ENCODE data around the gene HECW1. TPM values are rescaled to one million over a fixed set of nuclear protein-coding genes. Genes with fewer than 3 reads are reported as not detected.

HECW1 gene
- total and polyA plus RNA-seq, 4 experiments from 2014 or later = not detected

GRCh38 chr7:43396187-43396740, 283.8 kb downstream of the HECW1 start:
- H3K27ac ChIP-seq (ENCODE audit: low read depth, low read length) = no peak overlapping the region
- no peak for DNase-seq
- POLR2A ChIA-PET (ENCODE audit: partially characterized antibody) = no interaction called here
- CTCF ChIA-PET (ENCODE audit: partially characterized antibody) = no interaction called here
- Mint-ChIP-seq H3K4me1 (no peaks in the 10 kb centered on the region), H3K27ac (no peak overlapping the region), H3K9me3 (peaks cover 0 to 6% (median 0%) of the 10 kb centered on the region in 8 donors), H3K4me3 (no peak overlapping the region), H3K36me3 (no peaks in the 10 kb centered on the region), H3K27me3 (peaks cover 21 to 26% of the 10 kb centered on the region in 2 donors)
- H3K36me3 ChIP-seq (ENCODE audit: insufficient read depth, low read length) = no peaks in the 10 kb centered on the region
- H3K27me3 ChIP-seq (ENCODE audit: insufficient read depth, low read length) = no peaks in the 10 kb centered on the region
- intact Hi-C loops (cut with micrococcal nuclease) = no loop called here
- H3K4me3 ChIP-seq (ENCODE audit: low read length in 2 of 2) = no peak overlapping the region
- H3K9me3 ChIP-seq (ENCODE audit: control insufficient read depth in 1 of 2, low read length in 2 of 2) = no peaks in the 10 kb centered on the region
- no peaks in the 10 kb centered on the region for H3K4me1 ChIP-seq (ENCODE audit: insufficient read depth, low read length)

GRCh38 chr7:43398831-43399230, 286.4 kb downstream of the HECW1 start:
- Histone ChIP-seq H3K27me3 (ENCODE audit: insufficient read depth, low read length) (no peaks in the 10 kb centered on the region), H3K4me1 (ENCODE audit: insufficient read depth, low read length) (no peaks in the 10 kb centered on the region), H3K36me3 (ENCODE audit: insufficient read depth, low read length) (no peaks in the 10 kb centered on the region), H3K4me3 (ENCODE audit: low read length in 2 of 2) (no peak overlapping the region), H3K9me3 (ENCODE audit: control insufficient read depth in 1 of 2, low read length in 2 of 2) (no peaks in the 10 kb centered on the region), H3K27ac (ENCODE audit: low read depth, low read length) (no peak overlapping the region)
- DNase-seq = no peak
- POLR2A ChIA-PET (ENCODE audit: partially characterized antibody) = no interaction called here
- H3K27me3 Mint-ChIP-seq = peaks cover 26 to 27% of the 10 kb centered on the region in 2 donors
- CTCF ChIA-PET (ENCODE audit: partially characterized antibody) = interaction anchor here (0.9 kb wide), 1 partner anchor 12 kb away, joined by 3 read pairs; no protein-coding TSS in a partner anchor
- no peaks in the 10 kb centered on the region for H3K36me3 Mint-ChIP-seq
- H3K4me1 Mint-ChIP-seq = no peaks in the 10 kb centered on the region
- H3K27ac Mint-ChIP-seq = no peak overlapping the region
- H3K9me3 Mint-ChIP-seq = peaks cover 0 to 6% (median 0%) of the 10 kb centered on the region in 8 donors
- intact Hi-C loops (cut with micrococcal nuclease) = no loop called here
- no peak overlapping the region for H3K4me3 Mint-ChIP-seq

GRCh38 chr7:43405948-43406347, 293.5 kb downstream of the HECW1 start:
- Histone ChIP-seq H3K4me1 (ENCODE audit: insufficient read depth, low read length) (no peaks in the 10 kb centered on the region), H3K36me3 (ENCODE audit: insufficient read depth, low read length) (no peaks in the 10 kb centered on the region), H3K4me3 (ENCODE audit: low read length in 2 of 2) (no peak overlapping the region), H3K9me3 (ENCODE audit: control insufficient read depth in 1 of 2, low read length in 2 of 2) (no peaks in the 10 kb centered on the region), H3K27ac (ENCODE audit: low read depth, low read length) (no peak overlapping the region), H3K27me3 (ENCODE audit: insufficient read depth, low read length) (no peaks in the 10 kb centered on the region)
- ChIA-PET POLR2A (ENCODE audit: partially characterized antibody) (no interaction called here), CTCF (ENCODE audit: partially characterized antibody) (no interaction called here)
- Mint-ChIP-seq H3K27ac (no peak overlapping the region), H3K27me3 (peaks cover 0 to 6% of the 10 kb centered on the region in 2 donors), H3K36me3 (no peaks in the 10 kb centered on the region), H3K9me3 (peaks cover 0 to 3% (median 0%) of the 10 kb centered on the region in 8 donors), H3K4me3 (peak overlapping the region in 1 of 8 donors; percentile 34), H3K4me1 (no peaks in the 10 kb centered on the region)
- intact Hi-C loops (cut with micrococcal nuclease) = no loop called here
- DNase-seq = no peak

- Mint-ChIP-seq H3K4me1 (no peaks in the 10 kb centered on the region), H3K27me3 (peaks cover 0 to 6% of the 10 kb centered on the region in 2 donors), H3K9me3 (no peaks in the 10 kb centered on the region), H3K4me3 (no peak overlapping the region), H3K36me3 (no peaks in the 10 kb centered on the region), H3K27ac (no peak overlapping the region)
- H3K4me1 ChIP-seq (ENCODE audit: insufficient read depth, low read length) = no peaks in the 10 kb centered on the region
- H3K9me3 ChIP-seq (ENCODE audit: control insufficient read depth in 1 of 2, low read length in 2 of 2) = no peaks in the 10 kb centered on the region
- ChIA-PET CTCF (ENCODE audit: partially characterized antibody) (no interaction called here), POLR2A (ENCODE audit: partially characterized antibody) (no interaction called here)
- no peaks in the 10 kb centered on the region for H3K36me3 ChIP-seq (ENCODE audit: insufficient read depth, low read length)
- no peaks in the 10 kb centered on the region for H3K27me3 ChIP-seq (ENCODE audit: insufficient read depth, low read length)
- H3K27ac ChIP-seq (ENCODE audit: low read depth, low read length) = no peak overlapping the region
- H3K4me3 ChIP-seq (ENCODE audit: low read length in 2 of 2) = no peak overlapping the region
- intact Hi-C loops (cut with micrococcal nuclease) = no loop called here
- no peak for DNase-seq
Observed at GRCh38 chr7:43406961-43407360, 294.5 kb downstream of the HECW1 start.

GRCh38 chr7:43408981-43409380, 296.5 kb downstream of the HECW1 start:
- H3K4me1 ChIP-seq (ENCODE audit: insufficient read depth, low read length) = no peaks in the 10 kb centered on the region
- no peaks in the 10 kb centered on the region for H3K4me1 Mint-ChIP-seq
- DNase-seq = no peak
- H3K27me3 ChIP-seq (ENCODE audit: insufficient read depth, low read length) = no peaks in the 10 kb centered on the region
- no peaks in the 10 kb centered on the region for H3K9me3 Mint-ChIP-seq
- intact Hi-C loops (cut with micrococcal nuclease) = no loop called here
- H3K36me3 Mint-ChIP-seq = no peaks in the 10 kb centered on the region
- ChIA-PET CTCF (ENCODE audit: partially characterized antibody) (no interaction called here), POLR2A (ENCODE audit: partially characterized antibody) (no interaction called here)
- no peak overlapping the region for H3K4me3 Mint-ChIP-seq
- no peaks in the 10 kb centered on the region for H3K9me3 ChIP-seq (ENCODE audit: control insufficient read depth in 1 of 2, low read length in 2 of 2)
- H3K27ac ChIP-seq (ENCODE audit: low read depth, low read length) = no peak overlapping the region
- no peaks in the 10 kb centered on the region for H3K27me3 Mint-ChIP-seq
- H3K4me3 ChIP-seq (ENCODE audit: low read length in 2 of 2) = no peak overlapping the region
- H3K36me3 ChIP-seq (ENCODE audit: insufficient read depth, low read length) = no peaks in the 10 kb centered on the region
- no peak overlapping the region for H3K27ac Mint-ChIP-seq

- ChIA-PET CTCF (ENCODE audit: partially characterized antibody) (interaction anchor here (1.4 kb wide), 1 partner anchor 21 kb away, joined by 3 read pairs; no protein-coding TSS in a partner anchor), POLR2A (ENCODE audit: partially characterized antibody) (no interaction called here)
- H3K27ac Mint-ChIP-seq = no peak overlapping the region
- Histone ChIP-seq H3K27ac (ENCODE audit: low read depth, low read length) (no peak overlapping the region), H3K4me1 (ENCODE audit: insufficient read depth, low read length) (no peaks in the 10 kb centered on the region), H3K36me3 (ENCODE audit: insufficient read depth, low read length) (no peaks in the 10 kb centered on the region), H3K4me3 (ENCODE audit: low read length in 2 of 2) (no peak overlapping the region), H3K9me3 (ENCODE audit: control insufficient read depth in 1 of 2, low read length in 2 of 2) (no peaks in the 10 kb centered on the region), H3K27me3 (ENCODE audit: insufficient read depth, low read length) (no peaks in the 10 kb centered on the region)
- H3K4me3 Mint-ChIP-seq = no peak overlapping the region
- no peaks in the 10 kb centered on the region for H3K36me3 Mint-ChIP-seq
- no peak for DNase-seq
- H3K27me3 Mint-ChIP-seq = peaks cover 10 to 18% of the 10 kb centered on the region in 2 donors
- peaks cover 0 to 7% (median 0%) of the 10 kb centered on the region in 8 donors for H3K9me3 Mint-ChIP-seq
- intact Hi-C loops (cut with micrococcal nuclease) = no loop called here
- H3K4me1 Mint-ChIP-seq = no peaks in the 10 kb centered on the region
Observed at GRCh38 chr7:43417455-43417854, 305.0 kb downstream of the HECW1 start.

- POLR2A ChIA-PET (ENCODE audit: partially characterized antibody) = no interaction called here
- H3K4me3 Mint-ChIP-seq = no peak overlapping the region
- no peaks in the 10 kb centered on the region for H3K4me1 ChIP-seq (ENCODE audit: insufficient read depth, low read length)
- H3K36me3 Mint-ChIP-seq = no peaks in the 10 kb centered on the region
- DNase-seq = no peak
- intact Hi-C loops (cut with micrococcal nuclease) = no loop called here
- H3K27ac Mint-ChIP-seq = no peak overlapping the region
- peaks cover 0 to 4% (median 0%) of the 10 kb centered on the region in 8 donors for H3K9me3 Mint-ChIP-seq
- CTCF ChIA-PET (ENCODE audit: partially characterized antibody) = interaction anchor here (1.3 to 2.0 kb wide), 2 partner anchors 9 to 12 kb away, joined by 4 to 12 read pairs; no protein-coding TSS in a partner anchor
- no peak overlapping the region for H3K4me3 ChIP-seq (ENCODE audit: low read length in 2 of 2)
- peaks cover 3 to 5% of the 10 kb centered on the region in 2 donors for H3K27me3 Mint-ChIP-seq
- H3K36me3 ChIP-seq (ENCODE audit: insufficient read depth, low read length) = no peaks in the 10 kb centered on the region
- H3K9me3 ChIP-seq (ENCODE audit: control insufficient read depth in 1 of 2, low read length in 2 of 2) = no peaks in the 10 kb centered on the region
- no peak overlapping the region for H3K27ac ChIP-seq (ENCODE audit: low read depth, low read length)
- no peaks in the 10 kb centered on the region for H3K4me1 Mint-ChIP-seq
- no peaks in the 10 kb centered on the region for H3K27me3 ChIP-seq (ENCODE audit: insufficient read depth, low read length)
Observed at GRCh38 chr7:43430411-43430810, 318.0 kb downstream of the HECW1 start.

All from CD4-positive, alpha-beta memory T cell (primary cell).